Endodermal cell (in vitro differentiated cells): Measurements from ENCODE around the gene SLC22A17. TPM values are rescaled to one million over a fixed set of nuclear protein-coding genes. Genes with fewer than 3 reads are reported as not detected.
A peak's percentile ranks its signal among the peaks of the same experiment; 100 is the strongest.
"Not testable (repeated sequence)": the region's sequence is repeated elsewhere in the genome, so short reads cannot be mapped to it uniquely, and the experiment has no call there.

Experiments
- DNase-seq: peaks from one replicate; pipeline ENCODE4 v3.0.0-alpha.2; 2017
- H3K27ac ChIP-seq: 2 replicates; pipeline ENCODE4 v1.5.1; 2013; ENCODE audit warnings: mild to moderate bottlenecking, low read depth, low read length, moderate library complexity
- H3K27me3 ChIP-seq: 2 replicates; pipeline ENCODE4 v1.6.1; 2013; ENCODE audit warnings: mild to moderate bottlenecking, low read length, moderate library complexity; ENCODE audit not compliant: insufficient read depth, control insufficient read depth, poor library complexity, severe bottlenecking
- H3K36me3 ChIP-seq: 2 replicates; pipeline ENCODE4 v1.7.0; 2013; ENCODE audit warnings: mild to moderate bottlenecking, low read length, moderate library complexity; ENCODE audit not compliant: control insufficient read depth, insufficient read depth
- H3K4me1 ChIP-seq: one replicate; pipeline ENCODE4 v1.7.0; 2013; ENCODE audit warnings: low read length; ENCODE audit not compliant: control insufficient read depth, insufficient read depth
- H3K4me3 ChIP-seq: 2 replicates; pipeline ENCODE4 v1.5.1; 2013; ENCODE audit warnings: mild to moderate bottlenecking, low read length, moderate library complexity
- H3K9ac ChIP-seq: 2 replicates; pipeline ENCODE4 v1.6.1; 2013; ENCODE audit warnings: mild to moderate bottlenecking, low read length, moderate library complexity; ENCODE audit not compliant: poor library complexity, severe bottlenecking; ENCODE audit errors: extremely low read depth
- H3K9me3 ChIP-seq: 2 replicates; pipeline ENCODE4 v1.6.1; 2013; ENCODE audit warnings: mild to moderate bottlenecking, low read length, moderate library complexity; ENCODE audit not compliant: control insufficient read depth
- H3K27ac Mint-ChIP-seq: 2 replicates; pipeline ENCODE4 v1.8.0; 2020; ENCODE audit warnings: mixed read lengths
- H3K27me3 Mint-ChIP-seq: 2 replicates; pipeline ENCODE4 v1.8.0; 2021; ENCODE audit warnings: mild to moderate bottlenecking, mixed read lengths; ENCODE audit not compliant: insufficient read depth
- H3K36me3 Mint-ChIP-seq: 2 replicates; pipeline ENCODE4 v1.8.0; 2020; ENCODE audit warnings: low read depth, mixed read lengths
- H3K4me1 Mint-ChIP-seq: 2 replicates; pipeline ENCODE4 v1.8.0; 2020; ENCODE audit warnings: mixed read lengths
- H3K4me3 Mint-ChIP-seq: 2 replicates; pipeline ENCODE4 v1.8.0; 2020; ENCODE audit warnings: mild to moderate bottlenecking, moderate library complexity, mixed read lengths
- H3K9me3 Mint-ChIP-seq: 2 replicates; pipeline ENCODE4 v1.8.0; 2020; ENCODE audit warnings: mild to moderate bottlenecking, mixed read lengths
- CTCF ChIP-seq: fragments of 200-600 bp; sonication (generic); conservative IDR thresholded peaks from 2 replicates; pipeline ENCODE4 v1.5.0; 2021; ENCODE audit warnings: antibody characterized with exemption, mild to moderate bottlenecking
- WGBS, 2 experiments: methylation state at CpG; one replicate each; pipeline versions ENCODE4 v1.1.5 to v1.1.7; 2013; ENCODE audit warnings: missing lambda C conversion rate in 2 of 2, mixed read lengths in 1 of 2; ENCODE audit not compliant: insufficient coverage in 1 of 2, insufficient read length in 1 of 2; 5-methylcytosine and 5-hydroxymethylcytosine counted together
- total RNA-seq, 2 donors: library from RNA; stranded (reverse); fragmentation: NEBNext Ultra II Directional in 1 of 2; extraction: Animal tissue kit (Norgen Biotek cat#: 25700) in 1 of 2; gene quantifications; 2 replicates in 1 of 2; 3 replicates in 1 of 2; pipeline ENCODE4 v1.2.1, GENCODE V29; 2021

Gene SLC22A17
- total RNA-seq, 2 donors from 2014 or later: 49.9 to 89.0 TPM

- no peaks in the 10 kb centered on the region for H3K9me3 ChIP-seq
- no peak overlapping the region for H3K4me3 Mint-ChIP-seq
- H3K4me1 Mint-ChIP-seq: peaks cover 4% of the 10 kb centered on the region
- no peak overlapping the region for H3K27ac ChIP-seq
- no peak overlapping the region for H3K27ac Mint-ChIP-seq
- 61 to 75% methylated on average over 3 to 4 of the region's 4 CpGs for WGBS, 2 experiments
- no peak overlapping the region for H3K9ac ChIP-seq
- no peaks in the 10 kb centered on the region for H3K27me3 ChIP-seq
- peaks cover 4% of the 10 kb centered on the region for H3K4me1 ChIP-seq
- peak; percentile 93 for TF ChIP-seq CTCF
- peak; percentile 84 for DNase-seq
- H3K4me3 ChIP-seq: no peak overlapping the region
- H3K27me3 Mint-ChIP-seq: peaks cover 1% of the 10 kb centered on the region
- H3K9me3 Mint-ChIP-seq: no peaks in the 10 kb centered on the region
- peaks cover 30% of the 10 kb centered on the region for H3K36me3 Mint-ChIP-seq
- peaks cover 31% of the 10 kb centered on the region for H3K36me3 ChIP-seq
These were observed 24.5 kb downstream of the SLC22A17 start for GRCh38 chr14:23327947-23328744.

GRCh38 chr14:23326491-23327332, 26.0 kb downstream of the SLC22A17 start:
- H3K4me3 Mint-ChIP-seq: no peak overlapping the region
- Histone ChIP-seq H3K9me3 (no peaks in the 10 kb centered on the region), H3K36me3 (peaks cover 36% of the 10 kb centered on the region), H3K9ac (no peak overlapping the region), H3K27me3 (no peaks in the 10 kb centered on the region), H3K4me3 (no peak overlapping the region), H3K27ac (no peak overlapping the region), H3K4me1 (peaks cover 4% of the 10 kb centered on the region)
- DNase-seq: no peak
- H3K27me3 Mint-ChIP-seq: peaks cover 1% of the 10 kb centered on the region
- H3K27ac Mint-ChIP-seq: peak overlapping the region; percentile 49
- WGBS, 2 experiments: 91 to 94% methylated on average over 11 to 13 of the region's 13 CpGs
- peaks cover 9% of the 10 kb centered on the region for H3K4me1 Mint-ChIP-seq
- no peak for TF ChIP-seq CTCF
- peaks cover 39% of the 10 kb centered on the region for H3K36me3 Mint-ChIP-seq
- no peaks in the 10 kb centered on the region for H3K9me3 Mint-ChIP-seq

- not testable (repeated sequence) for H3K9me3 Mint-ChIP-seq, H3K4me1 Mint-ChIP-seq, H3K4me1 ChIP-seq, H3K4me3 Mint-ChIP-seq, H3K9ac ChIP-seq, H3K4me3 ChIP-seq, H3K27me3 ChIP-seq, DNase-seq, H3K9me3 ChIP-seq, H3K27ac Mint-ChIP-seq, H3K27me3 Mint-ChIP-seq, H3K27ac ChIP-seq
- H3K36me3 ChIP-seq: peaks cover 36% of the 10 kb centered on the region
- 90% methylated on average over 5 of the region's 5 CpGs; no CpG with 5 or more reads in 1 of the 2 experiments for WGBS, 2 experiments
- H3K36me3 Mint-ChIP-seq: peaks cover 39% of the 10 kb centered on the region
These were observed 26.9 kb downstream of the SLC22A17 start for GRCh38 chr14:23325746-23326145.
